ENCODE data around the gene IQCF2.

DNA sequence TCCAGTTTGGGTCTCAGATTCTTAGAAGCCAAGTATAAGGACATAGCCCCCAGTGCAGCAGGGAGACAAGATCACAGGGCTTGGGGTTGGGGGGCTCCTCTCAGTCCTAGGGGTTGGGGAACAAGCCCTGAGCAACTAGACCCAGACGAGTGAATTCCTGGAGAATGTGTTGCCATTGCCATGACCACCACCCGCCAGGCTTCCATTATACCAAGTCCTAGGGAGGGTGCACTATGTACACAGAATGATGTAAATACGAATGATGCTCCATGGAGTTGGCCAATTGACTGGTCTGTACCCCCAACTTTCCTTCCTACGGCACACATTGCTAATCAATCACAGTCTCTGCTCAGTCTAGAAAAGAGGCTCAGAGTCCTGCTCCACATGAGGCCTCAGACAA lies 33.0 kb downstream of the IQCF2 start:
- TF ChIP-seq, protein P1, sequence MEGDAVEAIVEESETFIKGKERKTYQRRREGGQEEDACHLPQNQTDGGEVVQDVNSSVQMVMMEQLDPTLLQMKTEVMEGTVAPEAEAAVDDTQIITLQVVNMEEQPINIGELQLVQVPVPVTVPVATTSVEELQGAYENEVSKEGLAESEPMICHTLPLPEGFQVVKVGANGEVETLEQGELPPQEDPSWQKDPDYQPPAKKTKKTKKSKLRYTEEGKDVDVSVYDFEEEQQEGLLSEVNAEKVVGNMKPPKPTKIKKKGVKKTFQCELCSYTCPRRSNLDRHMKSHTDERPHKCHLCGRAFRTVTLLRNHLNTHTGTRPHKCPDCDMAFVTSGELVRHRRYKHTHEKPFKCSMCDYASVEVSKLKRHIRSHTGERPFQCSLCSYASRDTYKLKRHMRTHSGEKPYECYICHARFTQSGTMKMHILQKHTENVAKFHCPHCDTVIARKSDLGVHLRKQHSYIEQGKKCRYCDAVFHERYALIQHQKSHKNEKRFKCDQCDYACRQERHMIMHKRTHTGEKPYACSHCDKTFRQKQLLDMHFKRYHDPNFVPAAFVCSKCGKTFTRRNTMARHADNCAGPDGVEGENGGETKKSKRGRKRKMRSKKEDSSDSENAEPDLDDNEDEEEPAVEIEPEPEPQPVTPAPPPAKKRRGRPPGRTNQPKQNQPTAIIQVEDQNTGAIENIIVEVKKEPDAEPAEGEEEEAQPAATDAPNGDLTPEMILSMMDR (IDR thresholded peaks at IDR 0.05), result no peak
- no peak for TF ChIP-seq POLR2A (IDR thresholded peaks at IDR 0.05)
